Hematopoietic multipotent progenitor cell treated with erythropoietin and hydrocortisone succinate and interleukin-3 and kit ligand, for 15 days (in vitro differentiated cells): ENCODE measurements around the gene EPHA8.

ENCODE experiments used
- DNase-seq: peaks from one replicate; pipeline ENCODE4 v3.0.0-alpha.2; 2015; ENCODE audit warnings: low spot score

The EPHA8 gene

DNA sequence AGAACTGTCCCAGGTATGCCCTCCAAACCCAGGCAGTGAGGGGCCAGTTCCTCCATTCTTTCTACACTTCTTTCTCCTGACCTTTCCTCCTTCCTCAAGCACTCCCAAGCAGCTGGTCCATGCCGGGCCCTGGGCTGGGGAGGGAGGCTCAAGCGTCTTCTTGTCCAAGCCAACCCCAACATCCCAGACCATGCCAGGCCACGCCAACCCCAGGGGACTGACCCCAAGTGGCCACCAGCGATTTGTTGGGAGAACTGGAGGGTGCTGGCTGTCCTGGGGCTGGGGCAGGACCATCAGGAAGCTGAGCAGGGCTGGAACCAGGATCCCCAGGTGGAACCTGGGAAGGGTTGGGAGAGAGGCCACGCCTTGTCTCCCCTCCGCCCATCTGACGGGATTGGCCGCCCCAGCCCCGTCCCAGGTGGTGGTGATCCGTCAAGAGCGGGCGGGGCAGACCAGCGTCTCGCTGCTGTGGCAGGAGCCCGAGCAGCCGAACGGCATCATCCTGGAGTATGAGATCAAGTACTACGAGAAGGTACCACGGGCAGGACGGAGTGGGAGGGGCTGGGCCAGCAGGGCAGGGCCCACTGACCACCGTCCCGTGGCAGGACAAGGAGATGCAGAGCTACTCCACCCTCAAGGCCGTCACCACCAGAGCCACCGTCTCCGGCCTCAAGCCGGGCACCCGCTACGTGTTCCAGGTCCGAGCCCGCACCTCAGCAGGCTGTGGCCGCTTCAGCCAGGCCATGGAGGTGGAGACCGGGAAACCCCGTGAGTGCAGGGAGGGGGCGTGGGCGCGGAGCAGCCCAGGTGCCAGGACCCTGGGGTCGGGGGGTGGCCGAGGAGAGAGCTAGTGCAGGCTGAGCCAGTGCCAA, 29.9 kb downstream of the EPHA8 start:
- DNase-seq, result no peak

DNA sequence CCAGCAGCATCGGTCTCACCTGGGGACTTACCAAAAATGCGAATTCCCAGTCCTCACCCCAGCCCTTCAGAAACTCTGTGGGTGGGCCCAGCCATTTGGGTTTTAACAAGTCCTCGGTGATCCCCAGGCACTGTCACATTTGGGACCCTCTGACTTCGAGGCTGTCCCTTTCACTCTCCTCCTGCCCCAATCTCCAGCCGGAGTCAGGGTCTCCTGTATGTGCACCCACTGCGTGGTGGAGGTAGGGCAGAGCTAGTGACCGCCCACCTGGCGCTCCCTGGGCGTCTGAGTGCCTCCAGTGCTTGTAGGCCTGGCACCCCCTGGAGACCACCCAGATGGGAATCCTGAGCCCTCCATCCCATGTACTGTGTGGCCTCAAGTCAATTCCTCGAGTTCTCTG, 31.1 kb downstream of the EPHA8 start:
- no peak for DNase-seq

DNA sequence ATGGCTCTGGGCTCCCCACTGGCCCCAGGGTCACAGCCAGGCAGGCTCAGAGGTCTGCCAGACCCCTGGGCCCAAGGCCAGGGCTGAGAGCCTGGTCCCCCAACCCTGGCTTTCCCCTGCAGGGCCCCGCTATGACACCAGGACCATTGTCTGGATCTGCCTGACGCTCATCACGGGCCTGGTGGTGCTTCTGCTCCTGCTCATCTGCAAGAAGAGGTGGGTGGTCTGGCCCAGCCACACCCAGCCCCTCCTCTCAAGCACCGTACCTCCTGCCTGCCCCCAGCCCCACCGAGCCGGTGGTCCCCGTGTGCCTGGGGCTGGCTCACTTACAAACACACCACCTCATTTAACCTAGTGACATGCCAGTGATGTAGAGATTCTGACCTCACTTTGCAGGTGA, 31.8 kb downstream of the EPHA8 start:
- no peak for DNase-seq

DNA sequence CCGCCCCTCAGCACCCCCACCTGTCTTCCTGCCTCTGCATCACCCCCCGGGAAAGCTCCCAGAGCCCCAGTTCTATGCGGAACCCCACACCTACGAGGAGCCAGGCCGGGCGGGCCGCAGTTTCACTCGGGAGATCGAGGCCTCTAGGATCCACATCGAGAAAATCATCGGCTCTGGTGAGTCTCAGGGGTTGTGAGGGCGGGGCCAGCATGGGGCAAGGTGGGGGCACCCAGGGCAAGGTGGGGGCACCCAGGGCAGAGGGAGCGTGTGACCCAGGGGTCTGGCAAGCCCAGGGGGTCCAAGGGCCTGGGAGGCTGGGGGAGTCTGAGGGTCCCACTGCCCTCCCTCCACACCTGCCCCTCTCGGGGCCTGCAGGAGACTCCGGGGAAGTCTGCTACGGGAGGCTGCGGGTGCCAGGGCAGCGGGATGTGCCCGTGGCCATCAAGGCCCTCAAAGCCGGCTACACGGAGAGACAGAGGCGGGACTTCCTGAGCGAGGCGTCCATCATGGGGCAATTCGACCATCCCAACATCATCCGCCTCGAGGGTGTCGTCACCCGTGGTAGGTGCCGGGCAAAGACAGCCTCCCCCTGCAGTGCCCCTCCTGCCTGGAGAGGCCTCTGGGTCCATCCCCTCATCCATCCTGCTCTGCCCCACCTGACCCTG, 34.1 kb downstream of the EPHA8 start:
- DNase-seq, result no peak

DNA sequence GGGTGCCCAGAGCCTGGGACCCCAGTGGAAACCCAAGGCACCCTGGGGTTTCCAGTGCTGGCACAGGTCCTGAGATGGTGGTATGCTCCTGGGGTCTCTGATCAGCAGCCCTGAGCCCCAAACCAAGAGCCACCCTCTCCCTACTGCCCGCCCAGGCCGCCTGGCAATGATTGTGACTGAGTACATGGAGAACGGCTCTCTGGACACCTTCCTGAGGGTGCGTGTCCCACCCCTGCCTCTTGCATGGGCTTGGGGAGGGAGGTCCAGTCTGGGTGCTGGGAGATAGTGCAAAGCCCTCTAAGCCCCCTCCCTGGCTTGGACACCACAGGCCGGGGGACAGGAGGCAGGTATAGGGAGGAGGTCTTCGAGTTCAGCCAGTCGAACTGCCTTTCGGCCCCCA, 34.7 kb downstream of the EPHA8 start:
- no peak for DNase-seq

DNA sequence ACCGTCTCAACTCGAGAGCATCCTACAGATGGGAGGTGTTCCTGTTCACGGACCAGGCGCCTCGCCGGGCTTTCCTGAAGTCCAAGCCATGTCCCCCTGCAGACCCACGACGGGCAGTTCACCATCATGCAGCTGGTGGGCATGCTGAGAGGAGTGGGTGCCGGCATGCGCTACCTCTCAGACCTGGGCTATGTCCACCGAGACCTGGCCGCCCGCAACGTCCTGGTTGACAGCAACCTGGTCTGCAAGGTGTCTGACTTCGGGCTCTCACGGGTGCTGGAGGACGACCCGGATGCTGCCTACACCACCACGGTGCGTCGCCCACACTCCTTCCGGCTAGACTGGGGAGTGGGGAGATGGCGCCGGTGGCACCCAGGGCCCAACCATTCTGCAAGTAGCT, 35.4 kb downstream of the EPHA8 start:
- no peak for DNase-seq

DNA sequence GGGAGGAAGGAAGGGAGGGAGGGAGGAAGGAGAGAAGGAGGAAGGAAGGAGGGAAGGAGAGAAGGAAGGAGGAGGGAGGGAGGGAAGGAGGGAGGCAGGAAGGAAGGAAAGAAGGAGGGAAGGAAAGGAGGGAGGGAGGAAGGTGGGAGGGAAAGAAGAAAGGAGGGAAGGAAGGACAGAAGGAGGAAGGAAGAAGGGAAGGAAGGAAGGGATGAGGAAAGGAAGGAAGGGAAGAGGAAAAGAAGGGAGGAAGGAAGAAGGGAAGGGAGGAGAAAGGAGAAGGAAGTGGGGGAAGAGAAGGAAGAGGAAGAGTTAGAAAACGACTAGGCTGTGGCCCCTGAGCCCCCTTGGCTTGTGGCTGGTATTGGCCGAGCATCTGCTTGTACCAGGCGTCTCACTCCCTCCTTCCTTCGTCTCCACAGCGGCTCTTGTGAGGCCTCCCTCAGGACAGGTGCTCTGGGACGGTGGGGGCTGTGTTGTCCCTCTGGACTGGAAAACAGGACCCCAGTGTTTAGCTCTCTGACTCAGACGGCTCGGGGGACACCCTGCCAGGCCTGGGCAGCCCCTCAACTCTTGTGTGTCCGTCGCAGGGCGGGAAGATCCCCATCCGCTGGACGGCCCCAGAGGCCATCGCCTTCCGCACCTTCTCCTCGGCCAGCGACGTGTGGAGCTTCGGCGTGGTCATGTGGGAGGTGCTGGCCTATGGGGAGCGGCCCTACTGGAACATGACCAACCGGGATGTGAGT, 37.0 kb downstream of the EPHA8 start:
- DNase-seq, result no peak

DNA sequence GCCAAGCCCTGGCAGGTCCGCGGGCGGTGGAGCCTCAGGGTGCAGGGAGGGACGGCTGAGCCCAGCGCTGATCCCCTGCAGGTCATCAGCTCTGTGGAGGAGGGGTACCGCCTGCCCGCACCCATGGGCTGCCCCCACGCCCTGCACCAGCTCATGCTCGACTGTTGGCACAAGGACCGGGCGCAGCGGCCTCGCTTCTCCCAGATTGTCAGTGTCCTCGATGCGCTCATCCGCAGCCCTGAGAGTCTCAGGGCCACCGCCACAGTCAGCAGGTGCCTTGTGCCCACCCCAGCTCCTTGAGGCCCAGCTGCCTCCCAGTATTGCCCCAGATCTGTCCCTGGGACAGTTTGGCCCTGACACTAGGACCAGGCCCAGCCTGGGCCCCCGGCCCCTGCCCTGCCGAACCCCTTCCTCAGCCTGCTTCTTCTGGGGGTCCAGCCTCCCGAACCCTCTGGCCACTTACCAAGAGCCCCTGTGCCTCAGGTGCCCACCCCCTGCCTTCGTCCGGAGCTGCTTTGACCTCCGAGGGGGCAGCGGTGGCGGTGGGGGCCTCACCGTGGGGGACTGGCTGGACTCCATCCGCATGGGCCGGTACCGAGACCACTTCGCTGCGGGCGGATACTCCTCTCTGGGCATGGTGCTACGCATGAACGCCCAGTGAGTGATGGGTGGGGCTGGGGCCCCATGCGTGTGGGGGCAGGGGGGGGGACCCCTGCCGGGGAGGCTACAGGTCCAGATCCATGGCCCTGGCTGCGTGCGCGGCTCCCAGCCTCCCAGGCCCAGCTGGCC, 37.7 kb downstream of the EPHA8 start:
- DNase-seq, result no peak

DNA sequence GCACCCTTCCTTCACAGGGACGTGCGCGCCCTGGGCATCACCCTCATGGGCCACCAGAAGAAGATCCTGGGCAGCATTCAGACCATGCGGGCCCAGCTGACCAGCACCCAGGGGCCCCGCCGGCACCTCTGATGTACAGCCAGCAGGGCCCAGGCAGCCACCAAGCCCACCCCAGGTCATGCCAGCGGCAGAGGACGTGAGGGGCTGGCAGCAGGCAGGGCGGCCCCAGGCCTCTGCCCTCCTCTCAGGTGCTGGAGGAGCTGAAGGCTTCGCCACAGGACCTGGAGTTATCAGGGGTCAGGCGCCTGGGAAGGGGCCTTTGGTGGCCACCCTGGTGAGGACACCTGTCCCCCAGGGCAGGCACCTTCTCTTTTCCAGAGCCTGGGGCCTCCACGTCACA, 38.3 kb downstream of the EPHA8 start:
- DNase-seq, result no peak

DNA sequence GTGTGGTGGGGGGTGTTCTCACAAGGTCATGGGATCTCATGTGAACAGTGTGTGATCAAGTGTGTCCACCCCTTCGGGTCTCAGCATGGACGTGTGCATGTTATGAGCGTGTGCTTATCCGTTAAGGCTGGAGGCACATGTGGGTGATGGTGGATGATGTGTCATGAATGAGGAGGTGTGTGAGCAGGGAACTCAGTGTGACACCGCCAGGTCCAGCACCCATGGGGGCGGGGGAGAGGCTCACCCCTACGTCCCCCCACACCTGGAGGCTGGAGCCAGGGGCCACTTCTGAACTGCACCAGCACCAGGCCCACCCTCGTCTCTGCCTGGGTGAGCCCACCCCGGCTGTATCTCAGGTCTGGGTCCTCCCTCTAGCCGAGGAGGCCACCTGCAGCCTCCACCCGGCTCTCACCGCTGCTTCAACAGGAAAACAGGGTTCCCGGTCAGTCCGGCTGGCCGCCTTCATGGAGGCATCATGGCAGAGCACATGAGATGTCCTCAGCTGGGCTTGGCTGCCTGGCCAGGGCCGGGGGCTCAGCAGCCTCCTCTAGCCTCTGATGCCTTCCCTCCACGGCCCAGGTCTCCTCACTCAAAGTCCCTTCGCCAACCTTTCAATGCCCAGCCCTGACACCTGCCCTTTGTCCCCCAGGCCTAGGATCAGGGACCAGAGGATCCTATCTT, 38.9 kb downstream of the EPHA8 start:
- DNase-seq, result no peak

DNA sequence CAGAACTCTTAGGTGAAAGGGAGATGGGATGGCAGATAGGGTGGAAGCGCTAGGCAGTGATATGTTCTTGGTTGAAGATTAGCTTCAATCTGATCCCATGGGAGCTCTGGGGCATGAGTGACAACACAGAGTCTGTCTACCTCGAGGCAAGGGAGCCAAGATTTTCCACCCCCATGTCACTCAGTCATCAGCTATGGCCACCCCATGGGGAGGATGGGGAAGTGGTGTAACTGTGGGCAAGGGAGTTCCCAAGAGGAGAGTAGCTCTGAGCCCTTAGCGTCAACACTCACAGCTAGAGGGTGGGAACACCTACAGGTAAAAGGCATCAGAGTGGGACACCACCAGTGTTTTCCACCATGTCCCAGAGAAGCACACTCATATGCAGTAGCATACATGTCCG, 42.9 kb downstream of the EPHA8 start:
- DNase-seq, result no peak

DNA sequence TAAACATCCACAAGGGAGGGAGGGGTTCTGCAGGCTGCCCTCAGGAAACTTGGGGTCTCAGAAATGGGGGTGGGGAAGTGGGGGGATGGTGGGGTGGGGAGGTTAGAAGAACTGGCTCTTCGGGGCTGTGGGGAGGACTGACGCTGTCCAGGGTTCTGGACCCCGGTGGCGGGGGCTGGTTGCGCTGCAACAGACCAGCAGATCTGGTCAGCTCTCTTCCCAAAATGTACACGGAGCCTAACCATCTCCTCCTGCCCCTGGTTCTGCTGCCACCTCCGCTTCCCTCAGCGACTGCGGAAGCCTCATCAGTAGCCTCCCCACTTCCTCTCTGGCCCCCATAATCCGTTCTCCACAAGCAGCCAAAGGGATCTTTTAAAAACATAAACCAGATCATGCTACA, 43.9 kb downstream of the EPHA8 start:
- no peak for DNase-seq

DNA sequence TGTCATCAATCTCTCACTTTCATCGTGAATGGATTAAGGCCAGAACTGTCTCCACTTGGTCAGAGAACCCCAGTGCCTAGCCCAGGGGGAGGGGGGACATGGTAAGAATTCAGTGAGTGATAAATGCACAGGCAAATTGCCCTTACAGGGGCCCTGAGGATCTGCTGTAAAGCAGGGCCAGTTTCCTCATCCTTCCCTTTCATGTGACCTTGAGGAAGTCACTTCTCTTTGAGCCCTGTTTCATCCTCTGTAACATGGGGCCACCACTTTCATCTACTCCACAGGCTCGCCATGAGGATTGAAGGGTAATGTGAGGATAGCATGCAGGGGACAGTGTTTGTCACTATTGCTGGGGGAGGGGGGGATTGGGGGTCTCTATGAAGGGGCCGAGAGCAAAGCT, 45.1 kb downstream of the EPHA8 start:
- DNase-seq, result no peak

DNA sequence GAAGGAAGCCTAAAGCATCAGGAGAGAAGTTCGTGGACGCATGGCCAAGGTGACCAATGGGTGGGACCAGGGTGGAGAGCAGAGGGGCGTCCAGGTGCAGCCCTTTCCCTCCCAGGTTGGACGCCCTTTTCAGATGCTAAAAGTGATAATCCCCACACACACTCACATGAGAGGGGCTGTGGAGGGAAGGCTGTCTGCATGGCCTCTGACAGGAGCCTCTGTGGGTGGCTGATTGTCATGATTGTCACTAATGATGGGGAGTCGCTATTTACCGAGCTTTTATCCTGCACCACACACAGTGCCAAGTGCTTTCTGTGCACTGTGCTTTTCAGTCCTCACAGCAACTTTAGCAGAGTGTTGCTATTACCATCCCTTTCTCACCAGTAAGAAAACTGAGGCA, 46.0 kb downstream of the EPHA8 start:
- no peak for DNase-seq

DNA sequence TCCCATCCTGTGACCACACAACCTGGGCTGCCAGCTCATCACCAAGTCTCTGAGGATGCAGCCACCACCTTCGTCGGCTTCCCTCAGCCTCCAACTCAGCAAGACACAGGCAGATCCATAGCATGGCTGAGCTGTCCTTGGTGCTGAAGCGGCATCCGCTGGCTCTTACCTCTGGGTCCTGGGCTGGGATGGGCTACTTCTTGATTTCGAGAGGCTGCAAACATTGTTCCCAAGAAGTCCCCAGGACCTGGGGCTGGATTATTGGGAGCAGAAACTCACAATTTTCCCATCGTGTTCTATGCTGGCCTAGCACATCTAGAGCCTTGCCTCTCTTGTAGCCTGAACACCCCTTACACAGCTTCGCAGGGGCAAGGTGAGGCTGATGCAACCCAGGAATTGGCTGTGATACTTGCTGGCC, 48.2 kb downstream of the EPHA8 start:
- no peak for DNase-seq

DNA sequence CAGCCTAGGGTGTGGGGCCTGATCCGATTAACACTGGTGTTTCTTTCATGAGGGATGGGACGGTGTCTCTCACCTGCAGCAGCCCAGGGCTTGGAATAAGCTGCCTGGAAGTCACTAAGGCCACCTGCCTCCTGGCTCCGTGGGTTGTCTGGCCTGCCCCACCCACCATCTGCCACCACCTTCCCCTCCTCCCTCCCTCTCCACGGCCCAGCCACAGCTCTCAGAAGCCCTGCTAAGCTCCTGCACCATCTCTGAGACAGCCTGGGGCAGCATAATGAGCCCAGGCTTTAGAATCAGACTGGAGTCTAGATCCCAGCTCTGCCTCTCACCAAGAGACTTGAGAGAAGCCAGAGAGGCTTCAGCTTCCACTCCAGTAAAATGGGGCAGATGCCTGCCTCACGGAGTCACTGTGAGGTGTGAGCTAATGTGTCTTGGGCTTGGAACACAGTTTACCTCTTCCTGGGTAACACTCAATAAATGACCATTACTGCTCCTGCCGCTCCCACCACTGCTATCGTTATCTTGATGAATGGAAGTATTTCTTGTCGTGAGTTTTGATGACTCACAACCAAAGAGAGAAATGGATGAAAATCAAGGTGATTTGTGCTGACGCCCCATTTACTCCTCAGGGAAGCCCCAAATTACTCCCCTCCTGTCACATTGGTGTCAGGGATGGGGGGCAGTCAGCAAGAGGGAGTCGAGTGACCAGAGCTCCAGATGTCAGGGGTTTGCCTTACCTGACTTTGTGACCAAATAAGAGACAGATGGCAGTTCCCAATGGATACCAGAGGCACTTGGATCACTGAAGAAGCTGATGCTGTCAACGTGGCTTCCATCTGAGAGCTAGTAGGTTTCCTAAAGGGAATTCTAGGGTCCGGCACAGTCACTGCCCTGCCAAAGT, 49.6 kb downstream of the EPHA8 start:
- DNase-seq, result no peak

DNA sequence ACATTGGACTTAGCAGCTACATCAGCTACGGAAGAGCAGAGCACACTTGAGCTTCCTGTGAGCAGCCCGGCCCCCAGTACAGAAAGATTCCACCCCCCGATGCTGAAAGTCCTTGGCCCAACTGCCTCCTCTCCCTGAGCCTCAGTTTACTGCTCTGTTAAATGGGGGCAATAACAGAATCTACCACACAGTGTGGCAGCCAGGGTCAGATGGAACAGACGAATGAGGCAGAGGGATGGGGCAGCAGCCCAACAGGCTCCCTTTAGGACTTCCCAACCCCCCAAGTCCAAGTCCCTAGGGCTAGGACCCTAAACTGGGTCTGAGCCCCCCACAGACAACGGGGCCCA, 50.3 kb downstream of the EPHA8 start:
- DNase-seq, result no peak

DNA sequence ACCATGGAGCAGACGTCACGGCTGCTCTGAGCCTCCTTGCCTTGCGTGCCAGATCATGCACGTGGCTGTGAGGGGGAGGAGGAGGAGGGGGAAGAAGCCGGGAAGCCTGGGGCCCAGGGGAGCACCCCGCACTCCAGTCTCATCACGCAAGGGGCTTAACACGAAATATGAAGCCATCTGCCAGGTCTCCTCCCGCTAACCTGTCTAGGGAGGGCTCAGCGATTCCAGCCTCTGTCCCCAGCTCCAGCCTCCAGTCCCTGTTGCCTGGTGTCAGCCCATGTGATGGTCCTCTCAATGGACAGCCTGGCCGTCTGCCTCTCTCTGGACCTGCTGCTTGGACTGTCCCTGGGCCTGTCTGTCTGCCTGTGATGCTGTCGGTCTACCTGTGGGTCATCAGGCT, 50.7 kb downstream of the EPHA8 start:
- no peak for DNase-seq

DNA sequence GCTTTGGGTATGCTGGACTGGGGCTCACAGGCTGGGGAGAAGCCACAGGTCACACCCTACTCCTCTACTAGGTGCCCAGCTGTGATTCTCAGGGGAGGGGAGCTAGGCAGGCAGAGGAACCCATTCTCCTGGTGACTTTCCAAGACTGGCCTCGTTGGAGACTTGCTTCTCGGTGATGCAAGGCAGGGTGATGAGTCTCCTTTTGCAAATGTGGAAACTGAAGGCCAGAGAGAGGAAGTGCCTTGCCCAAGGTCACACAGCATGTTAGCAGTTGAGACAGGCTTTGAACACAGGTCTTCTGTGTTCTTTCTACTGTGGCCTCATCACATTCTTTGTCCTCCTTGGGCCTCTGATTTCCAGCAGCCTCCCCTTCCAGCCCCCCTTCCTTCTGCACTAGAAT, 52.6 kb downstream of the EPHA8 start:
- no peak for DNase-seq

DNA sequence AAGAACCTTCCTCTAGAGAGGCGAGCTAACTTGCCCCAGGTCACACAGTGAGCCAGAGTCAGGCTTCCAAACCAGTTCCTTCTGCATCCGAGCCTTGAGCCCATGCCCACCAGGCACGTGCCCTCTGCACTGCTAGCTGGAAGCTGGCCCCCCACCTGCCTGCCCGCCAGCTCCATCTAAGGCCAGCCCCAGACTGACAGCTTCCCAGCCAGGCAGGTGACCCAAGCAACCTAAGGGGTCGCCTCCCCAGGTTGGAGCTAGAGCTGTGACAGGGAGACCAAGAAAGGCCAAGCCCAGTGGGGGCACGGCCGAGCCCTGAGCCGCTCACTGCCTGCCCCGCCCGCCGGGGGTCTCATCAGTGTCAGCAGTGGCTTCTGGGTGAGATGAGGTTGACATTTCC, 53.3 kb downstream of the EPHA8 start:
- DNase-seq, result no peak

DNA sequence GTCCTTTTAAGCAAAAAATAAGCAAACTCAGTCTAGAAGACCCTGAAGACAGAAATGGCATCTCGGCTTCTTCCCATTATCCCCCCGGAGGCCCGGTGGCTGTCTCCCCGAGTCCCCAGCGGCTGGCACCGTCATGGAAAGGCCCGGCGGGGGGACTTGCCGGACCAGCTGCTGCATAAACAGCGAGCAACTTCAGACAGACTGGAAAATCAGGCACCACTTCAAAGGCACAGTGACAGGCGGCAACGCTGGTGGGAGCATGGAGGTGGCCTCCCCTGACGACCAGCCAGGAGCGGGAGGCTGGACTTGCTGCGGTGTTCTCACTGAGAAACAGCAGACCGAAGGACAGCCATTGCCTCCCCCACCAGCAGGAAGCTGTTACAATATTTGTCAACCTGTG, 54.8 kb downstream of the EPHA8 start:
- no peak for DNase-seq
